HL-60 (cell line): Measurements from ENCODE around the gene PCDH15.

Experiments used
- POLR2AphosphoS5 ChIP-seq: IDR thresholded peaks from 2 replicates; pipeline ENCODE4 v1.6.1; 2012; ENCODE audit warnings: low read depth
- TF ChIP-seq, protein P1 (sequence below): IDR thresholded peaks from one replicate; pipeline ENCODE4 v1.5.1; 2011; ENCODE audit warnings: low read length, control low read depth, inconsistent platforms; ENCODE audit not compliant: insufficient read depth

- no peak for TF ChIP-seq POLR2AphosphoS5
- TF ChIP-seq, protein P1, sequence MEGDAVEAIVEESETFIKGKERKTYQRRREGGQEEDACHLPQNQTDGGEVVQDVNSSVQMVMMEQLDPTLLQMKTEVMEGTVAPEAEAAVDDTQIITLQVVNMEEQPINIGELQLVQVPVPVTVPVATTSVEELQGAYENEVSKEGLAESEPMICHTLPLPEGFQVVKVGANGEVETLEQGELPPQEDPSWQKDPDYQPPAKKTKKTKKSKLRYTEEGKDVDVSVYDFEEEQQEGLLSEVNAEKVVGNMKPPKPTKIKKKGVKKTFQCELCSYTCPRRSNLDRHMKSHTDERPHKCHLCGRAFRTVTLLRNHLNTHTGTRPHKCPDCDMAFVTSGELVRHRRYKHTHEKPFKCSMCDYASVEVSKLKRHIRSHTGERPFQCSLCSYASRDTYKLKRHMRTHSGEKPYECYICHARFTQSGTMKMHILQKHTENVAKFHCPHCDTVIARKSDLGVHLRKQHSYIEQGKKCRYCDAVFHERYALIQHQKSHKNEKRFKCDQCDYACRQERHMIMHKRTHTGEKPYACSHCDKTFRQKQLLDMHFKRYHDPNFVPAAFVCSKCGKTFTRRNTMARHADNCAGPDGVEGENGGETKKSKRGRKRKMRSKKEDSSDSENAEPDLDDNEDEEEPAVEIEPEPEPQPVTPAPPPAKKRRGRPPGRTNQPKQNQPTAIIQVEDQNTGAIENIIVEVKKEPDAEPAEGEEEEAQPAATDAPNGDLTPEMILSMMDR, result no peak
Measured at GRCh38 chr10:54609423-54609822, 191.6 kb downstream of the PCDH15 start.
